ENCODE measurements around the gene PIM1. TPM values are rescaled to one million over a fixed set of nuclear protein-coding genes. Genes with fewer than 3 reads are reported as not detected.
A peak's percentile ranks its signal among the peaks of the same experiment; 100 is the strongest.

Gene PIM1
- total RNA-seq, 6 experiments from 2014 or later = 5.1 to 45.2 (median 13.0) TPM

DNA sequence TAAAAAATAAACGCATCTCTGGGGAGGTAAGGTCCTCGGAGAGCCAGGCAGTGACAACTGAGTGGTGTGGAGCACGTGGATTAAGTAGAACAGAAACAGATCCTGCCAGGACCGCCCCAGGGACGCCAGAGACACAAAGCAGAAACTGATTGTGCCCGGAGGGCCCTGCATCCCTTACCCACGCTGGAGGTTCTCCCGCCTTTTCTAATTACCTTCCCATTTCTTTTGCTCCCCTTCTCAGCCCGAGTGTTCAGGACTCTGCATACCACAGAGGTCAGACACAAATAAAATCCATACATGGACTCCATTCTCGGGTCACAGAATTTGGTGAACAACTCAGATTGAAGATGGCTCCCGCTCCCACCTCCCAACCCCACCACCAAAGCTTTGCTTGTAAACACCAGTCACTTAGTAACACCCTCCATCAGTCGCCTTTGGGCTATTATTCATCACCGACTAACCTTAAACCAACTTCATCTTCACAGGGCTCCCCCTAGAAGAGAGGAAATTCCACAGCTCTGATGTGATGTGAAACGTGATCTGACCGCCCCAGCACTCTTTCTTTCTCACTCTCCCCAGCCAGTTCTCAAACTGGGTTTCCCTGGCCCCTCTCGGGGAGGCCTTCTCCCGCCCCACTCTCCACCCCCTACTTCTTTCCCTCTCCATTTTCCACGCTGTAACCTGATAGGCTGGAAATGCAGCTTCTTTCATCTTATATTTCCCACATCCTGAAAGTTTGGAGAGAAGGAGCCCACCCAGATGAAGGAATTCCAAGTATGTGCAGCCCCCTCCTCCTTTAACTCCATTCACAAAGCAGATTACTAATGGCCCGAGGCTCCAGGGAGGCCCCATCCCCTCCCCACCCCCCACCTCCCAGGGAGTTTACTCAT is 32.5 kb upstream of the PIM1 start:
- peak in 1 of 4 donors; percentile 12 for ATAC-seq
- TF ChIP-seq POLR2A (IDR thresholded peaks at IDR 0.05) (no peak), CTCF (IDR thresholded peaks at IDR 0.05) (no peak)
- peak in 1 of 3 donors; percentile 10 for DNase-seq
- no peak overlapping the region for H3K27ac ChIP-seq
- no peak overlapping the region for H3K4me3 ChIP-seq
- H3K4me1 ChIP-seq = peaks cover 0 to 30% (median 8%) of the 10 kb centered on the region in 4 donors
- H3K27me3 ChIP-seq = no peaks in the 10 kb centered on the region
- WGBS (ENCODE audit: insufficient coverage, low coverage, low lambda C conversion rate, missing lambda C conversion rate) = 60% methylated on average over 14 of the region's 19 CpGs
- intact Hi-C loops (cut with DNase I) = no loop called here
- H3K36me3 ChIP-seq = no peaks in the 10 kb centered on the region
- no peaks in the 10 kb centered on the region for H3K9me3 ChIP-seq

DNA sequence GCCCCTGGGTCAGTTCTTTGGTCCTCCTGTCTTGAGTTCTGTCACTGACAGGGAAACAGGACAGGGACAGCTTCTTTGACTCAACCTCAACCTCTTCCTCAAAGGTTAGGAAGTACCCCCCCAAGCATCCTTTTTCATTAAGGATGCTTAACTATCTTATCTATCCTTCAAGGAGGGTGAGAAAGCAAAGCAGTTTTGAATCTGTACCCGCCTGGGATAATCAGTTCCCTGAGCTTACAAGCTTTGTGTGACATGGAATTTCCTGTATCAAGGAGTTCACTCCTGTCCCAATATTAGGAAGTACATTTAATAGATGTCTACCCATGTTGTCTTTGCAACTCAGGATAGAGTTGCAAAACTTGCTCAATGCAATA is 31.1 kb upstream of the PIM1 start:
- no peak overlapping the region for H3K27ac ChIP-seq
- no peak for DNase-seq
- intact Hi-C loops (cut with DNase I) = no loop called here
- 80% methylated on average over 1 of the region's 1 CpG for WGBS (ENCODE audit: insufficient coverage, low coverage, low lambda C conversion rate, missing lambda C conversion rate)
- no peaks in the 10 kb centered on the region for H3K9me3 ChIP-seq
- H3K27me3 ChIP-seq = no peaks in the 10 kb centered on the region
- no peak overlapping the region for H3K4me3 ChIP-seq
- ATAC-seq = no peak
- TF ChIP-seq CTCF (IDR thresholded peaks at IDR 0.05) = no peak
- TF ChIP-seq POLR2A (IDR thresholded peaks at IDR 0.05) = no peak
- peaks cover 0 to 30% (median 8%) of the 10 kb centered on the region in 4 donors for H3K4me1 ChIP-seq
- H3K36me3 ChIP-seq = no peaks in the 10 kb centered on the region

GRCh38 chr6:37139230-37139962 is 30.6 kb upstream of the PIM1 start:
- Histone ChIP-seq H3K4me1 (peaks cover 0 to 26% (median 8%) of the 10 kb centered on the region in 4 donors), H3K9me3 (no peaks in the 10 kb centered on the region), H3K4me3 (no peak overlapping the region), H3K27me3 (no peaks in the 10 kb centered on the region), H3K27ac (no peak overlapping the region), H3K36me3 (no peaks in the 10 kb centered on the region)
- WGBS (ENCODE audit: insufficient coverage, low coverage, low lambda C conversion rate, missing lambda C conversion rate) = 100% methylated on average over 4 of the region's 5 CpGs
- TF ChIP-seq POLR2A (IDR thresholded peaks at IDR 0.05) (no peak), CTCF (IDR thresholded peaks at IDR 0.05) (no peak)
- DNase-seq (no peak), ATAC-seq (no peak)
- intact Hi-C loops (cut with DNase I) = no loop called here

- TF ChIP-seq CTCF (IDR thresholded peaks at IDR 0.05) (no peak), POLR2A (IDR thresholded peaks at IDR 0.05) (no peak)
- ATAC-seq = no peak
- 78% methylated on average over 3 of the region's 3 CpGs for WGBS (ENCODE audit: insufficient coverage, low coverage, low lambda C conversion rate, missing lambda C conversion rate)
Observed at GRCh38 chr6:37140145-37140544, 29.8 kb upstream of the PIM1 start.

More at GRCh38 chr6:37140145-37140544, 29.8 kb upstream of the PIM1 start:
- Histone ChIP-seq H3K36me3 (no peaks in the 10 kb centered on the region), H3K4me3 (no peak overlapping the region), H3K4me1 (peaks cover 0 to 24% (median 8%) of the 10 kb centered on the region in 4 donors), H3K27me3 (no peaks in the 10 kb centered on the region), H3K9me3 (no peaks in the 10 kb centered on the region), H3K27ac (no peak overlapping the region)
- intact Hi-C loops (cut with DNase I) = no loop called here
- DNase-seq = no peak

Data from right lobe of liver (tissue), 6 donors.